ENCODE results near the gene ACSL4.

- TF ChIP-seq CTCF (IDR thresholded peaks at IDR 0.05): no peak
- TF ChIP-seq POLR2A (IDR thresholded peaks at IDR 0.05): no peak
These were observed 28.5 kb downstream of the ACSL4 start for GRCh38 chrX:109704563-109704962.

Measured in prostate gland (tissue), 2 donors.